Anterior cingulate cortex (tissue), 58 donors: ENCODE results near the gene MSI2.
"Not testable (repeated sequence)": the region's sequence is repeated elsewhere in the genome, so short reads cannot be mapped to it uniquely, and the experiment has no call there.

Experiments
- DNase-seq, 58 donors: peaks; one replicate each; lab custom pipeline; 2025; lab: John Stamatoyannopoulos, UW

MSI2 gene

DNA sequence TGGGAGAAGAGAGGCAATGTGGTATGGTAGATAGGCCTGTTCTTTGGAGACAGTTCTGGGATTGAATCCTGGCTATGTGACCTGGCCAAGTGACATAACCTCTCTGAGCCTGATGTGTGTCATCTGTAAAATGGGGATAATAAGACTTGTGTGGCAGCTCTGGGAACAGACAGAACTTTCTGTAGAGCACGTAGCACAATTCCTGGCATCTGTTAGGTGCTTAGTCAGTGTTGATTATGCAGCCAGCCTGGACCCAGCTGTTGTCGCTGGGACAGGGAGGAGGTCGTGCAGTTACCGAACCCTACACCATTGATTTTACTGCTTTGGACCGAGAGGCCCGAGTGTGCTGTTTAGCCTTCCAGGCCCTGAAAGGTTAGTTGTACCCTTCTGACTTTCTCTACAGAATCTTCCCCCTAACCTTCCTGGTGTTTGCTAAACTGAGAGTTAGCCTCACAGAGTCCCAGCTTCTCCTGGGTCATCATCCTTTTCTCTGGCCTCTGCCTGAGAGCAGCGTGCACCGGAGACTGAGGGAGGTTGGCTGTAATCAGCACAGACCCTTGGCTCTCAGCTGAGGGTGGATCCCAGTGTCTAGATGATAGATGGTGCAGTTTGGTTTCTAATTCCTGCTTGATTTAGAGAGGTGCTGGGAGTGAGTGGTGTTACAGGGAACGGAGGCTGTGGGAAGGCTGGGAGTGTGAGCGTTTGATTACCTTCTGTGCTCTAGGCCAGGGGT is 31.9 kb downstream of the MSI2 start:
- DNase-seq = peak in 1 of 58 donors; percentile 27

DNA sequence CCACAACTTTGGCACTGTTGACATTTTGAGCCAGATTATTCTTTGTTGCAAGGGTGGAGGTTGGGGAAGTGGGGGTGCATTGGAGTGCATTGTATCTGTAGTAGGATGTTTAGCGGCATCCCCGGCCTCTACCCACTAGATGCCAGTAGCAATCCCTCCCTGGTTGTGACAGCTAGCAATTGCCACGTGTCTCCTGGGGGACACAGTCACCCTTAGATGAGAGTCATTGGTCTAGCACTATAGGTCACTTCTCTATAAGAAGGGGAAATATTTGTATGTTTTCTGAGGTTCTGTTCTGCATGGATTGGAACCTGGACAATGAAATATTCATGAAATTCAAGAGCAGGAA is 32.4 kb downstream of the MSI2 start:
- DNase-seq = peak in 8 of 58 donors; percentile 13 to 50 (median 20)

DNA sequence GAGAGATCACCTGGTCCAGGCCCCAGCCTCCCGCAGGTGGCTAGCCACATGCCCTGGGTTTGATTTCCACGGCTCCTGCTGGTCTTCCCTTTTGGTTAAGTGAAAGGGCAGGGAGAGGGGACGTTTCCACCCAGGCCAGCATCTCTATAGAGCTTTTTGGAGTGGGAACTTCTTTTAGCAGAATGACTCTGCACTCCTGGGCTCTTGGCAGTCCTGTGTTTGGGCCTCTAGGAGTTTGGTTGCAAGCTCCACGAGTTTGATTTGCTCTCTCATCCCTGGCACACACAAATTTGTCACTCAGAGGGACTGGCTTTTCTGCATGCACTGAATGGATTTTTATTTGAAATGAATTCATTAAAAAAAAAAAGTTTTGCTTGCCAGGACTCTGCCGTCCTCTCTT is 32.8 kb downstream of the MSI2 start:
- peak in 1 of 58 donors; percentile 27 for DNase-seq

DNA sequence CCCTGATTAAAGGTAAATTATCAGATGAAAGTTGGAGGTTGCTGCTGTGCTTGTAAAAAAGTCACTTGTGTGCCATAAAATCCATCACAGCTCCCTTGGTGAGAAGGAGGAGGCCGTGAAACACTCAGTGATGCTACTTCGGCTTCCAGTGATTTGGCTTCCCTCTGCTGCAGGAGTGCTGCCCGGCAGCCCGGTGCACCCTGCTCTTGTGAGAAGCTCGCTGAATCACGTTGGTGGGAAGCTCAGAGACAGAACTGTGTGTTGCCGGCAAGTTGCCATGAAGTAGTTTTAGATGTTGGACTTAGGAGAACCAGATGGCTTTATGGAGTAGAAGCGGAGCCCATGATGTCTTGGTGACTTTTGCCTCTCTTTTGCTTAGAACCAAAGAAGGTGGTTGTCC is 33.3 kb downstream of the MSI2 start:
- DNase-seq = peak in 5 of 58 donors; percentile 4 to 32 (median 15)

DNA sequence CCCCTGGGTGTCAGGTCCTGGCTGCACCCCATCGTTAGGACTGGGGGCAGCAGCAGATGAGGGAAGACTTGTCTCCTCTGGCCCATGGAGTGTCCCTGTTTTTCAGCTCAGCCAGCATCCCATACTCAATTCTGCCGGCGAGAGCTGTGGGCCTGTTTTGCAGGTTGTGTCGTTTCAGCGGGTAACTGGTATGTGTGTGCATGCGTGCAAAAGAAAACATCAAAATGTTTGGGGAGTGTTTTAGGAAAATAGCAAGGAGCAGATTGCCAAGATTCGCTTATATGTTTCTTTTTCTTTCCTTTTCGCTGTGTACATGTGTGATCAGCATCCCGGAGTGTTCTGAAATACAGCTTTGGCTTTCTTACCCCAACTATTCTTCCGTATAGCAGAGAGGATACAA is 34.7 kb downstream of the MSI2 start:
- no peak for DNase-seq

DNA sequence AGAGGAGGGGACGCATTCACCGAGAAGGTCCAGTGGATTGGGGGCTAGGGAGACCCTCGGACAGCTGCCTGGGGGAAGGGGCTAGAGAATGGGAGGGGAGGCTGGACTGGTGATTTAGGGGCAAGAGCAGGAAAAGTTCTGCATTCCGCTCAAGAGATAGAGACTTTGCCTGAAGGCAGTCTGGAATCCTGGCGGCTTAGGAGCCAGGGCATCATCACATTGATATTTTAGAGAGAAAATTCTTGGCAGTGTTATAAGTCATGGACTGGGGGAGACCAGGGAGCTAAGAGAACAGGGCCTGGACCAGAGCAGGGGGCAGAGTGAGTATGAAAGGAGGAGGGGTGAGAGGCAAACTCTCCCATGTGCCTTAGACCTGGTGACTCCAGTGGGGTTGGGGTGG is 35.8 kb downstream of the MSI2 start:
- no peak for DNase-seq

DNA sequence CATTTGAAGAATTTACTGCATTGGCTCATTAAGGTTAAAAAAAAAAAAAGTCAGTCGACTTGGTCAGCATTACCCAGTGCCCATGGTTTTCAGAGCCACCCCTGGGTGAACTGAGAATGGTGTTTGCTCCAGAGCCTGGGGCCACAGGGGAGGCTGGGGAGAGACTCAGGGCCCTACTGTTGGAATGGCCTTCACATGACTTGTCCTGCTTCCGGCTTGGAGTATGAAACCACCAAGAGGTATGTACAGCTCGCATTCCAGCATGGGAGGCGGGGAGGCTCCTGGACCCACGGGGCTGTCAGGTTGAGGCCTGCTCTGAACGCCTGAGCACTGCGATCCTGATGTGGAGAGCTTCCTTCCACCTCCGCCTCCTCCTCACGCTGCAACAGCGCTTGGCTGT is 36.8 kb downstream of the MSI2 start:
- DNase-seq = no peak

DNA sequence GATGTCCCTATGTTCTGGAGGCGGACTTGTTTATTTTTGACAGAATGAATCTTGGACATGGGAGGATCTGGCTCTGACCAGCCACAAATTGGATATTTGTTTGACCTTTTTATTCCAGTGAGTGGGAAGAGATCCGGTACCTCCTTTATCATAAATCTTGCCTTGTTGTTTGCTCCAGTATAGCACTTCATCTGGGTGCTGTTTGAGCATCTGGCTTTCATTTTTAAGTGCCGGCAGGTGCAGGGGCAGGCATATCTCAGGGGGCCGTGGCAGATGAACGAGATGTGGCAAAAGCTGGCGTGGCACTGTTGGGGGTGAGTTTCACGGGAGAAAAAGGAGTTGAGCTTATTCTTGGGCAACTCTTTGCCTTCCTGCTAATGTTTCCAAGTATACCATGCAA is 37.8 kb downstream of the MSI2 start:
- DNase-seq = no peak

DNA sequence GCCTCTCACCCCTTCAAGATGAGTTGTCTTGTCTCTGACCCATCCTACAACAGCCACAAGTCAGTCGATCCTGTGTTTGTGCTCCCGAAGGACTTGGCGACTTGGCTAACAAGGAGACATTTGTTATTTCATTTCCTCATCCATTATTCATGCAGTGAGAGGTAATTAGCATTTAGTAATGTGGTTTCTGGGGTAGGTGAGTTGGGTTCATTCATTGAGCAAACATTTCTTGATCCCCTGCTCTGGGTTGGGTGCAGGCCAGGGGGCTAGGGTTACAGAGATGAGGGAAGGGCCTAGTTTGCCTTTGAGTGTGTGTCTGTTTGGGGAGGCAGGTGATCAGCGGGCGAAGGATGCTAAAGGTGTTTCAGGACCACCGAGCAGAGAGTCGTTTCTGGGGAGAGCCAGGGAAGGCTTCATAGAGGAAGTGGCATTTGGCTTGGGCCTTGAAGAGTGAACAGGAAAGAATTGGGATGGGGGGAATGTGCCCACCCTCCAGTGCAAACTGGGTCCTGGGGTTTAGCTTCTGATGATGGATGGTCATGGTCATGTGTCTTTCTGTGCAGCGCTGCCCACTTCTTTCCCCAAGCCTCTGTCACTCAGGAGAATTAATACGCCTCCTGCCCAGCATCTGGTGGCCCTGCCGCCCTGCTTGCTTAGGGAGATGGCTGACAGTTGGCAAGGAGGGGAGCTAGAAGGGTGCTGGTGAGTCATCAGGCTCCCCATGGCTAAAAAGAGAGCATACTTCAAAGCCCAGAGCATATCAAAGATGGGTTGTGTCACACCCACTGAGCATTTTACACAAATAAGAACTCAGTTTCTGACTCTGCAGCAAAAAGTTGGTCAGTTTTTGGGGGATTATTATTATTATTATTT is 38.5 kb downstream of the MSI2 start:
- DNase-seq = no peak

DNA sequence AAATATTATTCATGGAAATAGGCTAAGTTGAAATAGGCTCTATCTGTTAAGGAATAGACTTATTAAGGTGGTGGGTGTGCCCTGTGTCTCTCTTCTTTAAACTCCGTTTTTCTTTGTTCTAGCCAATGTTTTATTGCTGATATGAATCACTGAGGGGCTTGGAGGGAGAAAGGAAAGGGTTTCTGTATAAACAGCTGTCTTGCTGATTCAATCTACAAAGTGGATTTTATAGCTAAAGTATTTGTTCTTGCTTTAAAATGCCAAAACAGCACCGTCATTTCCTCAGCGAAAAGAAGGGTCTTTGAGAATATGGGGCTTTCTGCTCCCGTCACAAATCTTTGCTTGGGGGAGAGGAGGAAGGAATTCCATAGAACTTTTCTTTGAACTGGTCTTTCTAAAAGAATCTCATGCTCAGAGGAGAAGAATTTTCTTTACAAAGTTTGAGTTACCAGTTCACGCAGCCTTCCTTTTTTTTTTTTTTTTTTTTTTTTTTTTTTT is 39.3 kb downstream of the MSI2 start:
- DNase-seq = no peak

DNA sequence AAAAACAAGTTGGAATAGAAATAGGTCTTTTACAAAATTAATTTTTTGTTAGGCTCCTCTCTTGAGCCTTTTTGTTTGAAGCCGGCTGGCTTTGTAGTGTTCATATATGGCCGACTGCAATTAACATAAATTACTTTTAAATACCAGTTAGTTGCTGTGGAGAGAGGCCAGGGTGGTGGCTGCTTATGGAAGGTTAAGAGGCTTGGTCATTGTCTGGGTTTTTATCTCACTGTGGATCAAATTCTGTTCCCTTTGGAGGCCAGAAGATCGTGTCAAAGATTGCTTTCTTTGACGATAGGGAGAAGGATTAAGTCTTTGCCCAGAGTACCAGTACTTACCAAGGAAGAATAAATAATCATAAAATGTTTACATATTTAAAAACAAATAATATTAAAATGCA is 39.9 kb downstream of the MSI2 start:
- no peak for DNase-seq

DNA sequence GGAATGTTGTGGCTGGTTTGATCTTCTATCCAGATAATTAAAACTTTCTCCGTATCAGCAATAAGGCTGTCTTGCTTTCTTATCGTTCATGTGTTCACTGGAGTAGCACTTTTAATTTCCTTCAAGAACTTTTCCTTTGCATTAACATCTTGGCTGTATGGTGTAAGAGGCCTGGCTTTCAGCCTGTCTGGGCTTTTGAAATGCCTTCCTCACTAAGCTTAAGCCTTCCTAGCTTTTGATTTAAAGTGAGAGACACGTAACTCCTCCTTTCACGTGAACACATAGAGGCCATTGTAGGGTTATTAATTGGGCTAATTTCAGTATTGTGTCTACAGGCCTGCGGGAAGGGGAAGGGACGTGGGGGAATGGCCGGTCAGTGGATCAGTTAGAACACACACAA is 42.9 kb downstream of the MSI2 start:
- DNase-seq = no peak

DNA sequence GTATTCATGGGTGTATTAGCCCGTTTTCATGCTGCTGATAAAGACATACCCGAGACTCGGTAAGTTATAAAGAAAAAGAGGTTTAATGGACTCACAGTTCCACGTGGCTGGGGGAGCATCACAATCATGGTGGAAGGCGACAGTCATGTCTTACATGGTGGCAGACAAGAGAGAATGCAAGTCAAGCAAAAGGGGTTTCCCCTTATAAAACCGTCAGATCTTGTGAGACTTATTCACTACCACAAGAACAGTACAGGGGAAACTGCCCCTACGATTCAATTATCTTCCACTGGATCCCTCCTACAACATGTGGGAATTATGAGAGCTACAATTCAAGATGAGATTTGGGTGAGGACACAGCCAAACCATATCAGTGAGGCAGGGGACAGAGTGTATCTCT is 44.3 kb downstream of the MSI2 start:
- not testable (repeated sequence) for DNase-seq

DNA sequence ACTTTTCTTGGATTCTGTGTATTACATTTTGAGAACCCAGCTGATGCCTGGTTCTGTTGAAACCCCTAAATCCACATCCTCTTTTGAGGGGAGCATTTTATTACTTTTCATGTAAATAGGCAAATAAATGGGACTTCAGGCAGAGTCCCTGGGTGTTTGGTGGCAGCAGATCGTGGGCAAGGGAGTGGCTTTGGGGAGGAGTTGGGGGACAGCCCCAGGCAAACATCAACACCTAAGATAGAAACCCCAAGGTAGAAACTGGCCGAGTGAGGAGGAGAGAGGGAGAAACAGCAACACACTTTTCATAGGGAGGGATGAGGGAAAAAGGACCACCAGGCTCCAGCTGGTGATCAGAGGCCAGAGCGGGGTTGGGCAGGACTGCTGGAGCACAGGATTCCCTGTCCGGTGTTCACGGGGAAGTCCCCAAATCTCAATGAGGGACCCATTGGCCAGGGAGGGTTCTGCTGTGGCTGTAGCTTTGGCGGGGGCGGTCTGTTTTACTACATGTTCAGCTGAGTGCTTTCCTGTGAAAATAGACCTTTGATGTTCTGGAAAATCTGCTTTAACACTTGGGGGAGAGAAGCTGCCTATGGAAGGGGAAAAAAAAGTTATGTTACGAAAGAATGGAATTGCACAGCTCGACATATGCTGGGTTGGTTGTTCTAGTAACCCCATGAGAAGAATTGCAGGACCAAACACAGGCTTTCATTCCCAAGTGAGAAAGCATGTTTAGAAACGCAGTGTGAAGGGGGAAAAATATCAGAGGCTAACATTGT is 46.6 kb downstream of the MSI2 start:
- DNase-seq = no peak

DNA sequence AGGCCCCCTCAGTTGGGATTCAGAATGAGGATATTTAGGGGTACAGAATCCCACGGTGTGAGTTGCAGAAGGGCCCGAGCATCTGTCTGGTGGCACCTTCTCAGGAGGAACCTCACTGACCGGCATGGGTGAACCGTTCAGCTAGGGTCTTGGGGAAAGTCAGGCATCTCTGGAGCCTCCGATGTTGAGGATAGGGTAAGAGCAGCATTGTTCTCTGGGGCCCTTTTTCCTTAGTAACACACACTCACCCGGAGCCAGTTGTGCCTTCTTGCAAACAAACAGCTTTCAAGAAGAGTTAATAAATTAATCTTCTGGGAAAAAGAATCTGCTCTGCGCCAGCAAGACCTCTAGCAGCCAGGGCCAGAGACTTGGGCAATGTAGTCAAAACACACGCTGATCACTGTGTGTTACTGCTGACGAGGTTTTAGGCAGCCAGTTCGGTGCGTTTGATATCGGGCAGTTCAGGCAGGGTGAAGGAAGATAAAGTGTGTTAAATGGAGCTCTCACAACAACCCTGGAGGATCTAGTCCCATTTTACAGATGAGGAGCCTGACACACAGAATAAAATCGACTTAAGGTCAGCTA is 48.9 kb downstream of the MSI2 start:
- no peak for DNase-seq

DNA sequence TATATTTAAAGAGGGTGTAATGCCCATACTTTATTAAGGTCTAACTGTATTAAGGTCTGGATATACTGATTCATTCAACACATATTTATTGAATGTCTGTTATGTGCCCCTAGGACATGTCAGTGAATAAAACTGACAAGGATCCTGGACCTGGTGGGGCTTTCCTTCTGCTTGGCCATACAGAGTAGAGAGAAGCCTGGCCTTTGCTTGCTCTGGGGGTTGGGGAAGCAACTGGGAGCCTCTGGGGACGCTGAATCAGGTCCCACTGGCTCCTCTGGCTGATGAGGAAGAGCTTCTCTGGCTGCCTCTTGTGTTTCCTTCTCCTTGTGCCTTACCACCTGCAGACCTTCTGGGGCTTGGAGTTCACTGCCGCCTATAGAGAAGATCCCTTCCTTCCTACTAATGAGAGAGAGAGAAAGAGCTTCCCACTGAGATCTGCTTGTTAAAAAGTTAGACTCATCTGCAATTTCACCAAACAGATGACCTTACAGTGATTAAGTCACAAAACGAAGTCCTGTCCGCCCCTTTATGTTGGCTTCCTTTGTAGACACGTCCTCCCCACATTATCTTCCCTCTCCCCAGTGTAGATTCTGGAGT is 49.7 kb downstream of the MSI2 start:
- DNase-seq = no peak

DNA sequence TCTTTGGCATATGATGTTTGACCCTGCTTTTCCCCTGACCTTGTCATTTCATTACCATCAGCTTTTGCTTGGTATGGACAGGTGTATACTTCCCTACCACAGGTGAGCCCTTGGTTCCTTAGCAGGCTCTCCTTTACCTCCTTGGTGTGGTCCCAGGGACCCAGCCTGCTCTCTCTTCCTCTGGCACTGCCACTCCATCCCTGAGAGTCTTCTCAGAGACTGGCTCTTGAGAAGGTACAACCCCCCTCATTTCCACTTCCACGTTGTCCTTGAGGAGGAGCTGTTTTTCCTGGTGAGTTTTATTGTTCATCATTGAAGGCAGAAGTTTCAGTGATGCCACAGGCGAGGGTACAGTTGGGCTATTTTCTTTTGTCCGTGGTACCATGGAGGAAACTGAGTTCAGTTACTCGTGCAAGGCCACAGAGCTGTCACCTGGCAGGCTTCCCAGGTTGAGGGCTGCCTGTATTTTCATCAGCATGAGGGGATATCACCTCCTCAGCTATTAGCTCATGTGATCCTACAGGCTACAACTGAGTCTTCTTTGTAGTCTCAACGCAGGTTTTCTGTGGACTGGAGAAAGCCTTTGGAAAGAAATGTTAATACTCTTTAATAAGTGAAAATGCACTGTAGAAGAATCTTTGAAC is 52.3 kb downstream of the MSI2 start:
- no peak for DNase-seq

DNA sequence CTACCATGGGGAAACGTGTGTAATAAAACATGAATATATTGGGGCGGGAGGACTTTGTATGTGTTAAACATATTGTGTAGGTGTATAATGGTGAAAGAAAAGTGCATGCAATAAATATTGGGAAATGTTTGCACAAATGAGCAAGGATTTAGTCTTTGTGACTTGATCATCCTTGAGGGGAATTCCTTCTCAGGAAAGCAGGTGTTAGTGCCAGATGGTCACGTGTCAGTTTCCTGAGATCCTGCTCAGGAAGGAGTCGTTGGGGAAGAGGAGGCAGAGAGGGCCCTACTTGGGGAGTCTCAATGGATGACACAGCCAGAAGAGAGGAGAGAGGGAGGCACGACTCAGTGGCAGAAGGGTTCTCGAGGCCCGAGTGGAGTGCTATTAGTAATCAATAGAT is 53.2 kb downstream of the MSI2 start:
- no peak for DNase-seq

DNA sequence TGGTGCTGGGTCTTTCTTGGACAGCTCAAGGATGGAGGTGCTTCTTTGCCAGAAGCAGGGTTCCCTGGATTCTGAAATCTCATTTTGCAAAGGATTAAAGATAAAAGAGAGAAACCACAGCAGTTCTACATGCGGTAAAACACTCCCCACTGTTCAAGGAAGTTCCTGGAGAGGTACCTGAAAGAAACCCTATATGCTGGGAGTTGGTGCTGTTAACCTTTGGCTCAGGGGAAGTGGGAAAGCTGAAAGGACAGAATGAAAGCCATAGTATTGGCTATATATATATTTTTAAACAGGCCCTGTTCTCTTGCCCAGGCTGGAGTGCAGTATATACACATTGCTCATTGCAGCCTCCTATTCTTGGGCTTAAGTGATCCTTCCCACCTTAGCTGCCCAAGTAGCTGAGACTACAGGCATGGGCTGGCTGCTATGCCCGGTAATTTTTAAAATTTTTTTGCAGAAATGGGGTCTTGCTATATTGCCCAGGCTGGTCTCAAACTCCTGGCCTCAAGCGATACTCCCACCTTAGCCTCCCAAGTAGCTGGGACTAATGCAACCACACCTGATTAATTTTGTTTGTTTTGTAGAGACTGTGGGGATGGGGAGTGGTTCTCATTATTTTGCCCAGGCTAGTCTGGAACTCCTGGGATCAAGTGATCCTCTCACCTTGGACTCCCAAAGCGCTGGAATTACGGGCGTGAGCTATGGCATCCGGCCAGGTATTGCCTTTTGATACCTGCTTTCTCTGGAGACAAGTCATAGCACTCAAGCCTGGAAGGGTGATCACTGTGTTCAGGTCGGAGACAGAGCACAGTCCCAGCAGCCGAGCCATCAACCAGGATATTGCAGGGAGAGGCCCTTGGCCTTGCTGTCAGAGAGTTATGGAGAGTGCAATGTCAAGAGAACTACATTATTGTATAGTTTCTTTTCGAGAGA is 55.2 kb downstream of the MSI2 start:
- DNase-seq = no peak
